Sigmoid colon (tissue), 4 donors: ENCODE results near the gene LEO1.

Experiments
- CTCF ChIP-seq, 4 experiments: fragments of 450-650 bp in 3 of 4; fragments of 200-600 bp in 1 of 4; IDR thresholded peaks; one replicate each; pipeline ENCODE4 v1.5.1; 2016 to 2019; ENCODE audit warnings: antibody characterized with exemption in 4 of 4, mild to moderate bottlenecking in 3 of 4, moderate library complexity in 2 of 4
- EP300 ChIP-seq, 4 donors: sonication (generic); formaldehyde crosslinking; IDR thresholded peaks; one replicate each; pipeline ENCODE4 v1.6.1; 2017; ENCODE audit warnings: antibody characterized with exemption in 4 of 4

DNA sequence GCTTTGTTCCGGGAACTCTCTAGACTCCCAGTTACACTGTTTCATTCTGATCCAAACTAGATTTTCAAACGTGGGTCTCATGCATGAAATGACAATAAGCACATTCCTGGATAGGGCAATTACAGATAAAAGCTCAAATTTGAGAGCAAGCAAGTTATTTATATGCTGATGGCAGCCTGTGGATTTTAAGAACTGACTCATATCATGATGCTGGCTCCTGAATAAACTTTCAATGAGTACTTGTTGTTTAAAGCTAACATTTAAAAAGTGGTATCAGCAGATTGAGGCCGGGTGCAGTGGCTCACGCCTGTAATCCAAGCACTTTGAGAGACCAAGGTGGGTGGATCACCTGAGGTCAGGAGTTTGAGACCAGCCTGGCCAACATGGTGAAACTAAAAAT is 66.6 kb downstream of the LEO1 start:
- TF ChIP-seq CTCF (IDR thresholded peaks at IDR 0.05) (no peak), EP300 (IDR thresholded peaks at IDR 0.05) (no peak)
